ENCODE data around the gene NPR1. TPM values are rescaled to one million over a fixed set of nuclear protein-coding genes. Genes with fewer than 3 reads are reported as not detected.

NPR1 gene
- total and polyA plus RNA-seq, 2 of the 13 experiments (the other 11 are each of a cell fraction or from before 2014, with no cell fraction given) = not detected

DNA sequence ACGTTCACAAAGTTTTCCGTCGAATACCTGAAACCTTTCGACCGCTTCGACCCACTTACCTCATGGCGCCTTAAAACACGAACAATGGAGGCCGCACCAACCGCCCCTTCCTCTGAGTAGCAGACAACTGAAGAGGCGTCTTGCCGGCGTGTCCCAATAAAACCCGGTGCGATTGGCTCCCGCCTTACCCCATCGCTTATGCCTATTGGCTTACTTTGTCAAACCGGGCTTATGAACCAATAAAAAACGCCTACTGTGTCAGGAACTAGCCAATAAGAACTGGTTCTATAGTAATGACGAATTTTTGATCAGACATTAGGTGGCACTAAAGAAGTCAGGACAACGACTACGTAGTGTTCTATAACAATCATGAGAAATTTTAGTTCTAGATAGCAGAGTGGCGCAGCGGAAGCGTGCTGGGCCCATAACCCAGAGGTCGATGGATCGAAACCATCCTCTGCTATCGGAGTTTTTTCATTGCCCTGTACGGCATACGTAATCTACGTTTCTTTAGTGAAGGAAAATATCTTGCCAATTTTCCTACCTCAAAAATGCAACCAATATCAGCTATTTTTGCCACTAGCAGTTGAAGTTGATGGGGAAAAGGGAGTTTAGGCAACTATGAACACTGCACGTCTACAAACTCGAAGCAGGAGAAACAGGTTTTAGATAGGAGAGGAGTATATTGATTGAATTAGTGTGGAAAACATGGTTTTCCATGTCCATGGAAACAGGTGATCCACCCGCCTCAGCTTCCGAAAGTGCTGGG, 7.4 kb upstream of the NPR1 start, which contains the start of gene ILF2 (continued):
- TF ChIP-seq YY1 (IDR thresholded peaks at IDR 0.05; ENCODE audit: insufficient read depth, insufficient replicate concordance, low read depth, low read length) (peak; percentile 88), TAF15 (IDR thresholded peaks at IDR 0.05; ENCODE audit: low read depth, low read length, poor library complexity, severe bottlenecking) (no peak), ZNF232 (CRISPR knock-in tag; IDR thresholded peaks at IDR 0.05; ENCODE audit: borderline replicate concordance) (peak; percentile 9; the same call in 1 of the 2 replicates), ZNF784 (CRISPR knock-in tag; IDR thresholded peaks at IDR 0.05; ENCODE audit: borderline replicate concordance) (no peak), ZBTB33 (CRISPR knock-in tag; IDR thresholded peaks at IDR 0.05) (no peak), HNRNPUL1 (IDR thresholded peaks at IDR 0.05; ENCODE audit: low read depth, low read length) (no peak), ZNF761 (CRISPR knock-in tag; conservative IDR thresholded peaks at IDR 0.05) (no peak), RAD21 (CRISPR knock-in tag; IDR thresholded peaks at IDR 0.05) (no peak), ETV6 (CRISPR knock-in tag; conservative IDR thresholded peaks at IDR 0.05) (no peak), ZNF788 (CRISPR knock-in tag; IDR thresholded peaks at IDR 0.05; ENCODE audit: borderline replicate concordance) (peak; percentile 44; the same call in 1 of the 2 replicates), STAG1 (CRISPR knock-in tag; IDR thresholded peaks at IDR 0.05) (no peak), CENPT (CRISPR knock-in tag; IDR thresholded peaks at IDR 0.05; ENCODE audit: low read depth) (no peak), ZFP82 (CRISPR knock-in tag; IDR thresholded peaks at IDR 0.05; ENCODE audit: borderline replicate concordance) (peak; percentile 87), MIER2 (CRISPR knock-in tag; IDR thresholded peaks at IDR 0.05) (no peak), ZBTB1 (CRISPR knock-in tag; IDR thresholded peaks at IDR 0.05; ENCODE audit: borderline replicate concordance) (no peak), HMG20B (CRISPR knock-in tag; conservative IDR thresholded peaks at IDR 0.05) (no peak), ZNF879 (CRISPR knock-in tag; IDR thresholded peaks at IDR 0.05) (no peak), XRCC5 (optimal IDR thresholded peaks at IDR 0.05; ENCODE audit: low read length) (peak; percentile 42), ZNF33A (CRISPR knock-in tag; IDR thresholded peaks at IDR 0.05; ENCODE audit: borderline replicate concordance) (no peak; the same call in 1 of the 2 replicates), SIN3A (IDR thresholded peaks at IDR 0.05; ENCODE audit: borderline replicate concordance, low read depth, low read length) (peak; percentile 89), ZBTB25 (CRISPR knock-in tag; IDR thresholded peaks at IDR 0.05) (no peak), NR2C2 (CRISPR knock-in tag; IDR thresholded peaks at IDR 0.05; ENCODE audit: borderline replicate concordance) (no peak; the same call in 1 of the 2 replicates), ZNF709 (CRISPR knock-in tag; IDR thresholded peaks at IDR 0.05) (no peak)
- TF ChIP-seq, protein P1, sequence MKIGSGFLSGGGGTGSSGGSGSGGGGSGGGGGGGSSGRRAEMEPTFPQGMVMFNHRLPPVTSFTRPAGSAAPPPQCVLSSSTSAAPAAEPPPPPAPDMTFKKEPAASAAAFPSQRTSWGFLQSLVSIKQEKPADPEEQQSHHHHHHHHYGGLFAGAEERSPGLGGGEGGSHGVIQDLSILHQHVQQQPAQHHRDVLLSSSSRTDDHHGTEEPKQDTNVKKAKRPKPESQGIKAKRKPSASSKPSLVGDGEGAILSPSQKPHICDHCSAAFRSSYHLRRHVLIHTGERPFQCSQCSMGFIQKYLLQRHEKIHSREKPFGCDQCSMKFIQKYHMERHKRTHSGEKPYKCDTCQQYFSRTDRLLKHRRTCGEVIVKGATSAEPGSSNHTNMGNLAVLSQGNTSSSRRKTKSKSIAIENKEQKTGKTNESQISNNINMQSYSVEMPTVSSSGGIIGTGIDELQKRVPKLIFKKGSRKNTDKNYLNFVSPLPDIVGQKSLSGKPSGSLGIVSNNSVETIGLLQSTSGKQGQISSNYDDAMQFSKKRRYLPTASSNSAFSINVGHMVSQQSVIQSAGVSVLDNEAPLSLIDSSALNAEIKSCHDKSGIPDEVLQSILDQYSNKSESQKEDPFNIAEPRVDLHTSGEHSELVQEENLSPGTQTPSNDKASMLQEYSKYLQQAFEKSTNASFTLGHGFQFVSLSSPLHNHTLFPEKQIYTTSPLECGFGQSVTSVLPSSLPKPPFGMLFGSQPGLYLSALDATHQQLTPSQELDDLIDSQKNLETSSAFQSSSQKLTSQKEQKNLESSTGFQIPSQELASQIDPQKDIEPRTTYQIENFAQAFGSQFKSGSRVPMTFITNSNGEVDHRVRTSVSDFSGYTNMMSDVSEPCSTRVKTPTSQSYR (CRISPR knock-in tag; IDR thresholded peaks at IDR 0.05; ENCODE audit: borderline replicate concordance) = no peak

Measured in HepG2 (cell line).